SH-SY5Y (cell line): ENCODE data around the gene AP1S3.

Experiments
- GATA2 ChIP-seq: IDR thresholded peaks from 2 replicates; pipeline ENCODE4 v1.6.1; 2011; ENCODE audit warnings: mild to moderate bottlenecking, low read depth, low read length
- GATA3 ChIP-seq: IDR thresholded peaks from 2 replicates; pipeline ENCODE4 v1.6.1; 2011; ENCODE audit warnings: low read depth, mild to moderate bottlenecking, low read length, moderate library complexity

AP1S3 gene

DNA sequence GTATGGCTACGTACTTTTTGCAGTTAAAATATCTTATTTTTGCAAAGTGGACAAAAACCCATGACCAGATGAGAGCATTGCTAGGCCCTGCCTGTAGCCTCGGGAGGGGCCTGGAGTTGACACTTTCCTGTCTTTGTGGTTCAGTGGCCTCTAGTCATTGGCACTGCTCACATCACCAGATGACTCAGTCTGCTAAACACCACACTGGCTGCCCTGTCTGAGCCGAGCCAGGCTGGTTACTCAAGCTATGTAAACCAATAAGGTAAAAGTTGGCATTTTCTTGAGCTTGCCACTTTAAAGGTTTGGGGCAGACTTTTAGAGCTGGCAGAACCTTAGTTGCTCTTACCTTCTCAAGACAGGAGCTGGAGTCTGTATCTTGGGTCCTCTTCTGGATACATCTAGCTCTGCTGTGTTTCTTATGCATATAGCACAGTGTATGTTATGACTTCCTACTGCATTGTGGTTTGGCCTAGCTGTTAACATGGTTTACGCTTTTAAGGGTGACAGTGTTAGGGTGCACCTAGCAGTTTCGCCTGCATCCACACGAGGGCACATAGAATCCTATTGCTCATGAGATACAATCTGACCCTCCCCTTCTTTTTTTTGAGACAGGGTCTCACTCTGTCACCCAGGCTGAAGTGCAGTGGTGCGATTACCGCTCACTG is 76.4 kb downstream of the AP1S3 start:
- TF ChIP-seq GATA3: no peak
- no peak for TF ChIP-seq GATA2

DNA sequence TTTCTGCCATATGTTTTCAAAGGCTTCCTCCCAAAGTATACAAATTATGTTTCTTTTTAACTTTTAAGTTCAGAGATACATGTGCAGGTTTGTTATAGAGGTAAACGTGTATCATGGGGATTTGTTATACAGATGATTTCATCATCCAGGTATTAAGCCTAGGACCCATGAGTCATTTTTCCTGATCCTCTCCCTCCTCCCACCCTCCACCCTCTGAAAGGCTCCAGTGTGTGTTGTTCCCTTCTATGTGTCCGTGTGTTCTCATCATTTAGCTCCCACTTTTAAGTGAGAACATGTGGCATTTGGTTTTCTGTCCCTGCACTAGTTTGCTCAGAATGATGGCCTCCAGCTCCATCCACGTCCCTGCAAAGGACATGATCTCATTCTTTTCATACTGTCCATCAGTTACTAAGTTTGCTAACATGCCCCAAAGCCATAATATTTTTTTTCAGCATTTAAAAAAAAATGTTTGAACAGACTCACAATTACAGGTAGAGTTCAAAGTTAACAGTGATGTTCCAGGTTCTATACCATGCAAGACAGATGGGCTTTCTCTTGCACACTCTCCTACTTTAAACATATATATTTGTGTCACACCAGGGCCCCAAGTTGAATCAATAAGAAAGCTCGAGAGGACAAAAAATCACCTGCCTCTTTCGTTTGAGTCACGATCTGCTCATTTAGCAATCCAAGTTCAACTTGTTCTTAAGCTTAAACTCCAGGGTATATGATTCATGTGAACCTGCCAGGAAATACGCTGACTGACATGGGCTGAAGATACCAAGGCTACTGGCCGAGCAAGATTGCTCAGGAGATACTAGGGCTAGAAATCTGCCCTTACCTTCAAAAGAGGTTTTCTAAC is 77.6 kb downstream of the AP1S3 start:
- TF ChIP-seq GATA2: no peak
- no peak for TF ChIP-seq GATA3

DNA sequence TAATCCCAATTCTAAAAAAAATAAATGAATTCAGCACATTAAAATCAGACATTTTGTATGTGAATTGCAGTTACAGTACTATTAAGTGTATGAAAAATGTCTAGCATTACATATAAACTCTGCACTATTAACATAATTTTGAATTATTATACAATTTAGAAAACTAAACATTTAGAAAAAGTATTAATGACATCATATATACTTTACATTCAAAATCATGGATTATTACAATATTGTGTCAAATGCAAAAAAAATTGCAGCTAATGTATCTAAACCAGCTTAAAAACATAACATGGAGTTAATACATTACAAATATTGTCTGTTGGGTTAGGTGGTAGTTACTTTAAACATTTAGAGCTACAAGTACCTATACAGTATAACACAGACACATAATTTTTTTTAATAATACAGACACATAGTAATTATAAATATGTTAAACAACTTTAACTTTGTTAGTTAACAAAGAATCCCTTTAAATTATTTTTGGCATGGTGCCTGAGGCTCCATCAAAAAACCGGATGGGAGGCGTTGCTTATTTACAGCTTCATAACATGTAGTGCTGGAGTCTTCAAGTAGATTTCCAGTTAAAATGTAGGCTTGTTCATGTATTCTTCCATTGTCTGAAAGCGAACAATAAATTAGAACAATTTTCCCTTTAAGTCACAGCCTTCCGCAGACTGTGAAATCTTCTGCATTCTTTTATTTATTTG is 79.1 kb downstream of the AP1S3 start:
- no peak for TF ChIP-seq GATA3
- TF ChIP-seq GATA2: no peak

DNA sequence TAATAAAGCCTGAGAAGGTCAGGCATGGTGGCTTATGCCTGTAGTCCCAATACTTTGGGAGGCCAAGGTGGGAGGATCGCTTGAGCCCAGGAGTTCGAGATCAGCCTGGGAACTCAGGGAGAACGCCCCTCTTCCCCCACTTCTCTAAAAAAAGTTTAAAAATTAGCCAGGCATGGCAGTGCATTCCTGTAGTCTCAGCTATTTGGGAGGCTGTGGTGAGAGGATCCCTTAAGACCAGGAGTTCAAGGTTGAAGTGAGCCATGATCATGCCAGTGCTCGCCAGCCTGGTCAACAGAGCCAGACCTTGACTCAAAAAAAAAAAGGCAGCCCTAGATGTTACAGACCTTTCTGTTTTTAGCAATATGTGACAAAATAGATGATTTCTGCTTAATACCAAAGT is 83.4 kb downstream of the AP1S3 start:
- no peak for TF ChIP-seq GATA2
- no peak for TF ChIP-seq GATA3

DNA sequence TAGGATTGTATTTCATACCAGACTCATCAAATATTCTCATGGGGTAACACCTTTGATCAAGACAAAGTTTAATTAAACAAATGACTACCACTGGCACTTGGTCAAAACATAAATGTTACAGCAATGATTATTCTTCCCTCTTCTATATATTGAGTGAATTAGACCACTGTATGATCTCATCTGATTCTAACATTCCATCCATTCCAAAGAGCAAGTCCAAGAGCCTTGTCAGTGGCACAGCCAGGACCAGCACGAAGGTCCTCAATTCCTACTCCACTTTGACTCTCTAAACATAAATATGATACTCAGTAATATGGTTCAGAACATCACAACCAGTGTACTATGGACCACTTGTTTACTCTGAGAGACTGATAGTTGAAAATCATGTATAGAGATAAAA is 86.4 kb downstream of the AP1S3 start:
- TF ChIP-seq GATA3 (no peak), GATA2 (no peak)

DNA sequence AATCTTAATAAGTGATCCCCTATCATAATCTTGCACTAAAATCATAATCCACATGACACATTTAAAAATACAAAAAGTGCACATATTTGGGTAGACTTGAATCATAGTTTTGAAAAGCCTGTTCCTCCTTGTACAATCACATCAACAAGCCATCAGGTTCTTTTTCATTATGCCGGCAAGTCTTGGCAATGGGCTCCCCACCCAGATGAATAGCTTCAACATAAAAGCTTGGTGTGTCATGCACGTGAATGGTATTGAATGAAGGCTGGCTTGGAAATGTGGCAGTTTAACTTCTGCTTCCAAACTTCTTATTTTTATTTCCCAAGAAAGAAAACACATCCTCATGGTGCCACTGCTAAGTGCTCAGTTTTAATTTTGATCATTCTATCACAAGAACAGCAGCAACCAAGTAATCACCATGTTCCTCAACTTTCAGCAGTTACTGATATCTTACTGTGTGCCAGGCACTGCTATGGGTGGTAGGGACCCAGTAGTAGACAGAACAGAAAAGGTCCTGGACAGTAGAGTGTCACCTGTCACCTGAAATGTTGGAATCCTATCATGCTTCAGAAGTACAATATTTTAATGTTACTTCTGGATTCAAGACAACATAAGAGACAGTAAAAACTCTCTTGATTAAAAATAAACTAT is 89.9 kb downstream of the AP1S3 start:
- no peak for TF ChIP-seq GATA2

DNA sequence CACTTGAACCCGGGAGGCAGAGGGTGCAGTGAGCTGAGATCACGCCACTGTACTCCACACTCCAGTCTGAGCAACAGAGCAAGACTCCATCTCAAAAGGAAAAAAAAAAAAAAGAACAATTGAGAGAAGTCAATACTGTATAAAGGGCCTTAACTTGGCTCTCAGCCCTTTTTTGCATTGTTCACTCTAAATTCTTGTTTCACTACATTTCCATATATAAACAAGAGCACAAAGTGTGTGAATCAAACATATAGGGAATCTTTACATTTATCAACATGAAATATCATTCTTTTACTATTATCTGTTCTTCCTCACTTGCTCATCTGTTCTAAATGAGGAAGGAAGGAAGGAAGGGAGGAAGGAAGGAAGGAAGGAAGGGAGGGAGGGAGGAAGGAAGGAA is 90.8 kb downstream of the AP1S3 start:
- TF ChIP-seq GATA2: no peak
- no peak for TF ChIP-seq GATA3

DNA sequence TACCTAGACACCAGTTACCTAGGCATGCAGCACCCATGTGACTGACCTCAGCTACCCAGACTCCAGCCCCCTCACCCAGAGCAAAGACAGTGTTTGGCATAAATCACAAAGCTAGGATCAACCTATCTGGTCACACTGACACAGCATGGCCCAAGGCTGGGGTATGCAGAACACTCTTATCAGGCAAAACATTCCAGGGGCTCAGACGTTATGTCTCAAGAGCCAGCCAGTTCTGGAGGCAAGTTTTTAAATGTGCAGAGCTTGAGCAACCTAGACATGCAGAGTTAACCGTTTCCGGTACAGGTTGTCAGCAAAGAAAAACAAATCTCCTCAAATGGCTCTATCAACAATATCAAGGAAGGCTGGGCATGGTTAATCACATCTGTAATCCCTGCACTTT is 92.8 kb downstream of the AP1S3 start:
- TF ChIP-seq GATA3 (no peak), GATA2 (no peak)

DNA sequence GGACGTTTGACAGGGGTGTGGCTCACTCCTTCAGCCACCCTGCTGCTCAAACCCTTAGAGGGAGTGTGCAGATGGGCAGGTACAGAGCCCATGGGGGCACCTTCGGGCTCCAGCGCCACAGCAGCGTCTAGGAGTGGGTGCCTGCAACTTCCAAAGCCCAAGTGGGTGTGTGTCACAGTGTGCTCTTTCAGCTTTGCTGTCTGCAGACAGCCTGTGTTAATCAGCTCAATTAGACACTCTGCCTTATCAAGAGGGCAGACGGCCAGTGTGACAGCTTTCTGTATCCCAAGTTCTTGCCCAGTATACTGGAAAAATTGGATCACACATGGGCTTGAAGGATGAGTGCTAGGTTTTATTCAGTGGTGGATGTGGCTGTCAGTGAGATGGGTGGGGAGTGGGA is 96.7 kb downstream of the AP1S3 start:
- TF ChIP-seq GATA2 (no peak), GATA3 (no peak)

DNA sequence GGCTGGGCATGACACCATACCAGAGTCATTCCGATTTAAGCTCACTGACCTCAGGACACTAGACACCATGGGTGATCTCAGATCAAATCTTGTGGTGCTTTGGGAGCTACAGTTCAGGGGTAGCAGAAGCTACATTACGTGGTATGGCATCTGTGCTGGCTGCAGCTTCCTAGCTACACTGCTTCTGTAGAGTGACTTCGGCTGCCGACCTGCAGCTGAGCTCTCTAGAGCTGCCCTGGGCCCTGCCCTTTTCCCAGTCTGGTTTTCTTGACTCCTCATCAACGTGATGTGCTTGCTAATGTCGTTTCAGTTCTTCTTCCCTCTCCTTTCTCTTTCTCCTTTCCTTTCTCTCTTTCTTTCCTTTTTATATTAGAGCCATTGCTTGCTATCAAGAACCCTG is 100.2 kb downstream of the AP1S3 start:
- TF ChIP-seq GATA3 (no peak), GATA2 (no peak)

DNA sequence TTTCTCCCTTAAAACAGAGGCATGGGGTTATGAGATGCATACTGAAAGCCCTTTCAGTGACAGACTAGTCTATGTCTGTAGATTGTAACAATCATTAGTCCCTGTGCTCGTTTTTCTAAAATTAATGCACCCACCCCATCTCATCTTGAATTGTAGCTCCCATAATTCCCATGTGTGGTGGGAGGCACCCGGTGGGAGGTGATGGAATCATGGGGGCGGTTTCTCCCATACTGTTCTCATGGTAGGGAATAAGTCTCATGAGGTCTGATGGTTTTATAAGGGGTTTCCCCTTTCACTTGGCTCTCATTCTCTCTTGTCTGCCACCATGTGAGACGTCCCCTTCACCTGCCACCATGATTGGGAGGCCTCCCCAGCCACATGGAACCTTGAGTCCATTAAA is 100.9 kb downstream of the AP1S3 start:
- no peak for TF ChIP-seq GATA2
- no peak for TF ChIP-seq GATA3

DNA sequence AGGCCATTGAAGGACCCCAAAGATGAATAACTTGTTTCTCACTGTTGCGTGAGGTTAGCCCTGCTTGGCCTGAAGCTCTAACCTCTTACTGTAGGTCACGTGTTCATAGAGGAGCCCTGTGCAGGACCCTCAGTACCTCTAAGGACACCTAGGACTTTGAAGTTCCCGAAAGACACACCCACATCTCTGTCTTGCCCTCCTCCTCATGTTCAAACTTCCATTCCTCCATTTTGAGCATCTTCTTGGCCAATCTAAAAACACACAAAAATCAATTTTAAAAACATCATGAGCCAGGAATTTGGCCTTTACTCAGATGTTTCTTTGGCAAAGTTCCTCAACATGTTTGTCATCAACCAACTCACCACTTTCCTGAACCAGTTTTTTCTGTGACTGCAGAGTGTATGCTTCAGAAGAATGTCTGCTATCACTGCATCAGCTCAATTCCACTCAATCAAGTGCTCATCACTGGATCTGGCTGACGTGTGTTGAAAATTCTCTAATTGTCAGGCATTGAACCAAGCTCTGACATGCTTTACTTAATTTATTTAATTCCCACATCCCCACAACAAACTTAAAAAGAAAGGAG is 101.6 kb downstream of the AP1S3 start:
- no peak for TF ChIP-seq GATA2
- no peak for TF ChIP-seq GATA3

DNA sequence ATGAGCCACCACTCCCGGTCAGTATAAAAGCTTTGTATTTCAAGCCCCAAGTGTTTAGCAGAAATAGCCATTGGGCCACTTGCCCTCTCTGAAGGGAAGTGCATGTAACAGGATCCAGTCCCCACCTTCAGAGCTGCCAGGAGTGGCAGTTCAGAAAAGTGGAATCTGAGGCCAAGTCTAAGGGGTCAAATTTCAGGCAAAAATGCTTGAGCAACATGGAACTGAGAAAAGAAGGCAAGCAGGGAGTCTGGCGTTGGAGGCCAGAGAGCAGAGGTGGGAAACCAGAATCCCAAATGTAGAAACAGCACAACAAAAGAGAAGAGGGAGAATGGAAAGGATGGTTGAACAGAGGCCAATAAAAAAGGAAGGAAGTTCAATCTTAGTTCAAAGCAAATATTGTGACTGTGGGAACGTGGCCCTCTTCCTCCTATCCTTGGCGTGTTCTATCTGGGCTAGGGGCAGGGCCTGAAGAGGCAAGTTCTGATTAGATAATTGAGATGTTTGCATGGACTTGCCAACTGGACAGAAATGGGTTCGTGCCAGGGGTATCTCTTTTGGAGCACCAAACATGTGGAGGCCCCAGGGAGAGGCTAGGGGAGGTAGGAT is 102.2 kb downstream of the AP1S3 start:
- no peak for TF ChIP-seq GATA3
- no peak for TF ChIP-seq GATA2
